Measurements from ENCODE around the gene TOMM70. TPM values are rescaled to one million over a fixed set of nuclear protein-coding genes. Genes with fewer than 3 reads are reported as not detected.

The TOMM70 gene
- total and polyA plus RNA-seq, 2 of the 4 experiments (the other 2 are of a cell fraction), result 24.6 to 35.1 TPM

GRCh38 chr3:100358413-100358812, 42.5 kb downstream of the TOMM70 start:
- Histone ChIP-seq H3K27ac (ENCODE audit: insufficient read depth, low read length) (no peak overlapping the region), H2BK5ac (ENCODE audit: low read depth, low read length, poor library complexity, severe bottlenecking) (no peak overlapping the region), H3K4ac (ENCODE audit: low read depth, low read length) (no peak overlapping the region), H3K4me1 (ENCODE audit: control insufficient read depth, insufficient read depth, low read length) (no peaks in the 10 kb centered on the region), H2BK15ac (ENCODE audit: low read depth, low read length) (no peak overlapping the region), H3K14ac (replicated peaks; ENCODE audit: low read depth, low read length) (no peak overlapping the region), H2BK120ac (ENCODE audit: low read depth, low read length) (no peak overlapping the region), H2AK5ac (ENCODE audit: low read depth, low read length) (no peak overlapping the region), H4K5ac (ENCODE audit: low read depth, low read length) (no peak overlapping the region), H3K4me3 (ENCODE audit: insufficient read depth, low read depth, low read length) (no peak overlapping the region), H3K9ac (ENCODE audit: low read depth, low read length) (no peak overlapping the region), H4K91ac (ENCODE audit: insufficient read depth, low read depth, low read length) (no peak overlapping the region), H3K18ac (ENCODE audit: low read depth, low read length) (no peak overlapping the region), H3K4me2 (ENCODE audit: low read depth, low read length) (no peak overlapping the region), H2BK20ac (ENCODE audit: low read depth, low read length) (no peak overlapping the region), H3K36me3 (ENCODE audit: control insufficient read depth, insufficient read depth, low read length) (peaks cover 23% of the 10 kb centered on the region), H3K9me1 (ENCODE audit: insufficient read depth, low read length) (0 out of 2 replicates have a peak, but pooled peaks cover 2% of the 10 kb centered on the region), H3K56ac (ENCODE audit: extremely low read depth, insufficient read depth, low read length) (no peak overlapping the region), H4K8ac (ENCODE audit: low read depth in 2 of 2, low read length in 2 of 2) (no peak overlapping the region), H3K79me1 (ENCODE audit: low read depth in 1 of 2, low read length in 2 of 2) (no peaks in the 10 kb centered on the region; a peak in 1 of 4 replicates), H3K27me3 (ENCODE audit: control insufficient read depth, insufficient read depth, low read length) (no peaks in the 10 kb centered on the region), H2AFZ (replicated peaks; ENCODE audit: low read length, poor library complexity) (no peak overlapping the region), H2AK9ac (replicated peaks; ENCODE audit: low read depth, low read length, poor library complexity) (no peak overlapping the region), H3K9me3 (ENCODE audit: control insufficient read depth, insufficient read depth, low read length) (peaks cover 4% of the 10 kb centered on the region), H4K20me1 (ENCODE audit: insufficient read depth, low read length) (no peaks in the 10 kb centered on the region), H3K23ac (ENCODE audit: low read depth, low read length) (no peak overlapping the region)
- in situ Hi-C loops (cut with MboI; ENCODE audit: low sequenced_read_pairs) (no loop called here), dilution Hi-C loops (cut with HindIII; ENCODE audit: low sequenced_read_pairs, unreplicated experiment) (no loop called here), intact Hi-C loops (cut with micrococcal nuclease) (no loop called here)
- ATAC-seq (ENCODE audit: low read depth) (no peak), DNase-seq (no peak)
- no CpG with 5 or more reads among the region's 2 CpGs for WGBS, 2 experiments (ENCODE audit: extremely low coverage in 2 of 2, insufficient read length in 1 of 2)
- no peak for TF ChIP-seq CTCF (conservative IDR thresholded peaks at IDR 0.05; ENCODE audit: low read depth, low read length)
- no peak for TF ChIP-seq SMC3 (IDR thresholded peaks at IDR 0.05; ENCODE audit: low read depth, low read length)
- TF ChIP-seq MAZ (IDR thresholded peaks at IDR 0.05; ENCODE audit: borderline replicate concordance, low read depth, low read length), result no peak
- TF ChIP-seq RCOR1 (IDR thresholded peaks at IDR 0.05; ENCODE audit: insufficient replicate concordance, low read length), result no peak
- TF ChIP-seq RFX5 (IDR thresholded peaks at IDR 0.05; ENCODE audit: low read depth, low read length), result no peak
- no peak for TF ChIP-seq FOS (IDR thresholded peaks at IDR 0.05; ENCODE audit: low read depth, low read length)
- no peak for TF ChIP-seq RAD21 (IDR thresholded peaks at IDR 0.05; ENCODE audit: low read length)
- no peak for TF ChIP-seq ELK1 (IDR thresholded peaks at IDR 0.05; ENCODE audit: borderline replicate concordance, low read depth, low read length)
- no peak for TF ChIP-seq MXI1 (IDR thresholded peaks at IDR 0.05; ENCODE audit: borderline replicate concordance, low read depth, low read length)
- TF ChIP-seq CHD1 (IDR thresholded peaks at IDR 0.05; ENCODE audit: low read depth, low read length), result no peak
- TF ChIP-seq CEBPB (IDR thresholded peaks at IDR 0.05; ENCODE audit: low read depth, low read length), result no peak
- POLR2A ChIA-PET (ENCODE audit: unreplicated experiment), result no interaction called here
- CTCF ChIA-PET, result no interaction called here
- BruUV-seq (replicated peaks), result no TSS peak

Data from IMR-90 (cell line).